ENCODE results near the gene SUPT6H. TPM values are rescaled to one million over a fixed set of nuclear protein-coding genes. Genes with fewer than 3 reads are reported as not detected.

The SUPT6H gene
- total and polyA plus RNA-seq, 2 of the 8 experiments (the other 6 are each of a cell fraction or from before 2014, with no cell fraction given), result 32.0 to 59.9 TPM

GRCh38 chr17:28726627-28727491 lies 64.9 kb downstream of the SUPT6H start (continued):
- TF ChIP-seq CHD7 (IDR thresholded peaks at IDR 0.05; ENCODE audit: insufficient replicate concordance, low read length), result no peak
- 0 out of 2 replicates have a peak, but pooled peaks have one; percentile 24 for TF ChIP-seq PHF8 (conservative IDR thresholded peaks at IDR 0.05; ENCODE audit: low read depth, low read length)
- TF ChIP-seq KDM5A (IDR thresholded peaks at IDR 0.05; ENCODE audit: low read length), result peak; percentile 82
- TF ChIP-seq JUND (IDR thresholded peaks at IDR 0.05; ENCODE audit: low read length), result peak; percentile 50; the same call in 1 of the 2 replicates
- TF ChIP-seq KDM4A (IDR thresholded peaks at IDR 0.05; ENCODE audit: low read depth, low read length, severe bottlenecking), result peak; percentile 21
- TF ChIP-seq BACH1 (IDR thresholded peaks at IDR 0.05; ENCODE audit: low read length), result no peak
- no peak for TF ChIP-seq SAP30 (IDR thresholded peaks at IDR 0.05; ENCODE audit: insufficient read depth, insufficient replicate concordance, low read length)
- peak; percentile 95 for TF ChIP-seq TAF7 (optimal IDR thresholded peaks at IDR 0.05; ENCODE audit: borderline replicate concordance, low read depth, low read length)
- no peak for TF ChIP-seq CHD1 (IDR thresholded peaks at IDR 0.05; ENCODE audit: low read depth, low read length)

Measured in H1 (cell line).